Astrocyte of the cerebellum (primary cell): ENCODE results near the gene CHCHD10.

Source experiments
- DNase-seq: peaks from one replicate; pipeline ENCODE4 v3.0.0-alpha.2; 2011; ENCODE audit warnings: low read depth
- H3K4me3 ChIP-seq: 2 replicates; pipeline ENCODE4 v1.5.1; 2011; ENCODE audit warnings: mild to moderate bottlenecking, low read depth, low read length, moderate library complexity
- in situ Hi-C: cut with HindIII; loops from 2 replicates; pipeline ENCODE4 v1.10.0; 2017; ENCODE audit warnings: low sequenced_read_pairs
- TF ChIP-seq, protein P1 (sequence below): IDR thresholded peaks from 2 replicates; pipeline ENCODE4 v1.5.1; 2012; ENCODE audit warnings: low read length, low read depth, moderate library complexity, mild to moderate bottlenecking; ENCODE audit errors: missing control alignments

CHCHD10 gene

DNA sequence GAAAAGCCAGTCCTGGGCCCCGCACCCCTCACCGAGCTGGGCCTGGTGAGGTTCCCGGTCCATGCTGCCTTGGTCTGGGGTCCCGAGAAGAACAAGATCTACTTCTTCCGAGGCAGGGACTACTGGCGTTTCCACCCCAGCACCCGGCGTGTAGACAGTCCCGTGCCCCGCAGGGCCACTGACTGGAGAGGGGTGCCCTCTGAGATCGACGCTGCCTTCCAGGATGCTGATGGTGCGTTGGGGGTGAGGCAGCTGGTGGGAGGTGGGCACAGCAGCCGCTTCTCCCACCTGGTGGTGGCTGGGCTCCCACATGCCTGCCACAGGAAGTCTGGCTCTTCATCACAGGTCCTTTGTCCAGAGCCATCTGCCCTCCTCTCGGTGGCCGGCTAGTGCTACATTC lies 14.5 kb upstream of the CHCHD10 start:
- in situ Hi-C loops = no loop called here
- TF ChIP-seq, protein P1, sequence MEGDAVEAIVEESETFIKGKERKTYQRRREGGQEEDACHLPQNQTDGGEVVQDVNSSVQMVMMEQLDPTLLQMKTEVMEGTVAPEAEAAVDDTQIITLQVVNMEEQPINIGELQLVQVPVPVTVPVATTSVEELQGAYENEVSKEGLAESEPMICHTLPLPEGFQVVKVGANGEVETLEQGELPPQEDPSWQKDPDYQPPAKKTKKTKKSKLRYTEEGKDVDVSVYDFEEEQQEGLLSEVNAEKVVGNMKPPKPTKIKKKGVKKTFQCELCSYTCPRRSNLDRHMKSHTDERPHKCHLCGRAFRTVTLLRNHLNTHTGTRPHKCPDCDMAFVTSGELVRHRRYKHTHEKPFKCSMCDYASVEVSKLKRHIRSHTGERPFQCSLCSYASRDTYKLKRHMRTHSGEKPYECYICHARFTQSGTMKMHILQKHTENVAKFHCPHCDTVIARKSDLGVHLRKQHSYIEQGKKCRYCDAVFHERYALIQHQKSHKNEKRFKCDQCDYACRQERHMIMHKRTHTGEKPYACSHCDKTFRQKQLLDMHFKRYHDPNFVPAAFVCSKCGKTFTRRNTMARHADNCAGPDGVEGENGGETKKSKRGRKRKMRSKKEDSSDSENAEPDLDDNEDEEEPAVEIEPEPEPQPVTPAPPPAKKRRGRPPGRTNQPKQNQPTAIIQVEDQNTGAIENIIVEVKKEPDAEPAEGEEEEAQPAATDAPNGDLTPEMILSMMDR = no peak

DNA sequence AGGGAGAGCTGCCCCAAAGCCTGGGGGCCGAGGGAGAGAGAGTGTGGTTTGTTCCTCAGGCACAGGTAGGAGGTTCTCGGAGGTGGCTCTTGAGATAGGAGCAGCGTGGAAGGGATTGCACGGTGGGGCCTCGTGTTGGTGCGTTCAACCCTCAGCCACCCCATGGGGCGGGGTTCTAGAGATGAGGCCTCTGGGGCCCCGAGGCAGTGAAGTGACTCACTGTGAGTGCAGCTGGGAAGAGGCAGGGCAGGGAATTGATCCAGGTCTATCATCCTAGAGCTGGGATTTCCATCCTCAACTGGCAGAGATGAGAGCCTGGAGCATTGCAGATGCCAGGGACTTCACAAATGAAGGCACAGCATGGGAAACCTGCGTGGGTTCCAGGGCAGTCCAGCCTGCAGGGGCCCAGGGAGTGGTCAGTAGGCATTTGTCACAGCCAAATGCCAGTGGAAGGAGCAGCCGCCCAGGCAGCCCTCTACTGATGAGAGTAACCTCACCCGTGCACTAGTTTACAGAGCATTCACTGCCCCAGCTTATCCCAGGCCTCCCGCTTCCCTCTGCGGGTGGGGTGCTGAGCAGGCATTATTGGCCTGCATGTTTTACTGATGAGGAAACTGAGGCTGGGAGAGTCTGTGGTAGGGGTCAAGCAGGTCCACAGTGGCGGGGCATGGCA lies 13.9 kb upstream of the CHCHD10 start:
- no peak overlapping the region for H3K4me3 ChIP-seq
- in situ Hi-C loops = no loop called here
- no peak for DNase-seq
- TF ChIP-seq, protein P1 = no peak

More for the DNA sequence above, 14.5 kb upstream of the CHCHD10 start:
- no peak for DNase-seq
- H3K4me3 ChIP-seq = no peak overlapping the region

DNA sequence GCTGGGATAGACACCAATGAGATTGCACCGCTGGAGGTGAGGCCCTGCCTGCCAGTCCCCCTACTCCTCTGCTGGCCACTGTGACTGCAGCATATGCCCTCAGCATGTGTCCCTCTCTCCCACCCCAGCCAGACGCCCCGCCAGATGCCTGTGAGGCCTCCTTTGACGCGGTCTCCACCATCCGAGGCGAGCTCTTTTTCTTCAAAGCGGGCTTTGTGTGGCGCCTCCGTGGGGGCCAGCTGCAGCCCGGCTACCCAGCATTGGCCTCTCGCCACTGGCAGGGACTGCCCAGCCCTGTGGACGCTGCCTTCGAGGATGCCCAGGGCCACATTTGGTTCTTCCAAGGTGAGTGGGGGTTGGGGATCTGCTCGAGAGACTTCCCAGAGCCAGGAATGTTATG lies 13.3 kb upstream of the CHCHD10 start:
- H3K4me3 ChIP-seq = no peak overlapping the region
- in situ Hi-C loops = no loop called here
- DNase-seq = no peak
- TF ChIP-seq, protein P1 = no peak

DNA sequence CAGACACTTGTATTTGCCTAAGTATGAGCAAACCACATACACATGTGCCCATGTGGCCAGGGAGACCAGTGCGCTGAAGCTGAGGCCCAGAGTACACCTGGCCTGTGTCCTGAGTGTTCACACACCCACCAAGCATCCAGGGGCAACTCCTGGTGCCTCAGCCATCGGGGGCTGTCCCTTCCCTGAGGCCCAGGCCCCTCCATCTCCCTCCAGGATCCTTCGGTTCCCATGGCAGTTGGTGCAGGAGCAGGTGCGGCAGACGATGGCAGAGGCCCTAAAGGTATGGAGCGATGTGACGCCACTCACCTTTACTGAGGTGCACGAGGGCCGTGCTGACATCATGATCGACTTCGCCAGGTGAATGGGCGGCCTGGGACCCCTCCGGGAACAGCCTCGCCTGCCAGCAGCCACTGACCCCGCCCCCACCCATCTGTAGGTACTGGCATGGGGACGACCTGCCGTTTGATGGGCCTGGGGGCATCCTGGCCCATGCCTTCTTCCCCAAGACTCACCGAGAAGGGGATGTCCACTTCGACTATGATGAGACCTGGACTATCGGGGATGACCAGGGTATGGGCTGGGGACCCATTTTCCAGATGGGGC lies 12.5 kb upstream of the CHCHD10 start:
- in situ Hi-C loops = no loop called here
- no peak overlapping the region for H3K4me3 ChIP-seq
- no peak for DNase-seq
- TF ChIP-seq, protein P1 = no peak

DNA sequence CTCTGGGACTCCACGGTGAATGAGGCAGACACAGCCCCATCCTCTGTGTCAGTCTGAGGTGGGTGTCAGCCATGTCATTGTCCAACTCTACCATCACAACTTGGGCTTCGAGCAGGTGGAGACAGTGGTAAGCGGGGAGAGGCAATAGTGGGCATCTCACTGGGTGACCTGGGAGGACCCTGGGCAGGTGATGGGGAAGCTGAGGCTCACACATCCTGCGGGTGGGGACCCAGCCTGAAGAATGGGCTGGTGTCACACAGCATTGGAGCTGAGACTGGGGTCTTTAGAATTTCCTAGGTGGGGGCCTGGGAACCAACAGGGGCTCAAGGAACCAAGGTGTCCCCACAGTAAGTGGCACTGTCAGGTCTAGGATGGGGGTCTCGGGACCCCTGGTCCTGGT lies 12.0 kb upstream of the CHCHD10 start:
- no peak overlapping the region for H3K4me3 ChIP-seq
- TF ChIP-seq, protein P1 = no peak
- in situ Hi-C loops = no loop called here
- DNase-seq = no peak

DNA sequence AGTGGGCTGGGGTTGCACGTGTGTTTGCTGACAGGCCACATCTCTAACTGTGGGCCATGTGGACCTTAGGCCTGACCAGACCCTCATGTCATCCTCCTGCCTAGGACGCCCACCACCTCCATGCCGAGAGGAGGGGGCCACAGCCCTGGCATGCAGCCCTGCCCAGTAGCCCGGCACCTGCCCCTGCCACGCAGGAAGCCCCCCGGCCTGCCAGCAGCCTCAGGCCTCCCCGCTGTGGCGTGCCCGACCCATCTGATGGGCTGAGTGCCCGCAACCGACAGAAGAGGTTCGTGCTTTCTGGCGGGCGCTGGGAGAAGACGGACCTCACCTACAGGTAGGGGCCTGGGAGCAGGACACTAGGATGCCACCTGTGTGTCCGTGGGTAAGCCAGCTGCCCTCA lies 11.3 kb upstream of the CHCHD10 start:
- no peak overlapping the region for H3K4me3 ChIP-seq
- TF ChIP-seq, protein P1 = no peak
- in situ Hi-C loops = no loop called here
- no peak for DNase-seq
